IgD-negative memory B cell (primary cell): ENCODE data around the gene TSEN34. TPM values are rescaled to one million over a fixed set of nuclear protein-coding genes. Genes with fewer than 3 reads are reported as not detected.
A peak's percentile ranks its signal among the peaks of the same experiment; 100 is the strongest.

Experiments used
- H3K27ac Mint-ChIP-seq, 3 donors: one replicate each; pipeline ENCODE4 v1.8.0; 2020 to 2022; ENCODE audit warnings: mild to moderate bottlenecking in 3 of 3, mixed read lengths in 3 of 3, moderate library complexity in 1 of 3
- H3K27me3 Mint-ChIP-seq: one replicate; pipeline ENCODE4 v1.8.0; 2021; ENCODE audit warnings: mixed read lengths
- H3K36me3 Mint-ChIP-seq: one replicate; pipeline ENCODE4 v1.8.0; 2020; ENCODE audit warnings: mild to moderate bottlenecking, mixed read lengths
- H3K4me1 Mint-ChIP-seq, 3 donors: one replicate each; pipeline ENCODE4 v1.8.0; 2020 to 2022; ENCODE audit warnings: mixed read lengths in 3 of 3, mild to moderate bottlenecking in 1 of 3
- H3K4me3 Mint-ChIP-seq, 4 donors: one replicate each; pipeline ENCODE4 v1.8.0; 2020 to 2022; ENCODE audit warnings: mild to moderate bottlenecking in 4 of 4, mixed read lengths in 4 of 4, moderate library complexity in 3 of 4
- H3K9me3 Mint-ChIP-seq, 3 donors: one replicate each; pipeline ENCODE4 v1.8.0; 2020 to 2021; ENCODE audit warnings: mixed read lengths in 3 of 3, mild to moderate bottlenecking in 1 of 3
- polyA plus RNA-seq: library from polyadenylated mRNA; unstranded; fragments of 300-500 nt; fragmentation: Illumina TruSeq; gene quantifications from one replicate; pipeline ENCODE4 v1.2.3, GENCODE V29; 2021

The TSEN34 gene
- polyA plus RNA-seq, 1 donor from 2014 or later: 33.2 TPM

DNA sequence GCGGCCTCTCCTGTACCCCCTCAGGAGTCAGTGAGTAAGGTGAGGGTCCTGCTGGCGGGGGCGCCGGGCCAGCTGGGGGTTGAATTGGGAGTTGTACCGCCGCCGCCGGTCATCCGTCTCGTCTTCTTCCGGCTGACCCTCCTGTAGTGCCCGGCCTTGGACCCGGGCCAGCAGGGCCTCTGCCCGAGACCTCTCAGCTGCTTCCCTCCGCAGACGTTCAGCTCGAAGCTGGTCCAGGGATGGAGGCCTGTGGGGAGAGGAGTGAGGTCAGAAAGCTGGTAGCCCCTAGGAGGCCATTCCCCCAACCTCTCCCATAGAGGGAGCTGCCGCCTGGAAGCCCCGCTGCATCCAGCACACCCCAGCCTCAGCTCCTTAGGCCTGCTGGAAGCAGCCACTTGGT lies 35.4 kb upstream of the TSEN34 start:
- peaks cover 2% of the 10 kb centered on the region for H3K36me3 Mint-ChIP-seq
- no peaks in the 10 kb centered on the region for H3K27me3 Mint-ChIP-seq
- peaks cover 8 to 21% (median 21%) of the 10 kb centered on the region in 3 donors for H3K4me1 Mint-ChIP-seq
- peak overlapping the region in 1 of 4 donors; percentile 26 for H3K4me3 Mint-ChIP-seq
- no peaks in the 10 kb centered on the region for H3K9me3 Mint-ChIP-seq
- H3K27ac Mint-ChIP-seq: peak overlapping the region in 1 of 3 donors; percentile 93

GRCh38 chr19:54156490-54156889 lies 34.6 kb upstream of the TSEN34 start:
- peaks cover 8 to 25% (median 21%) of the 10 kb centered on the region in 3 donors for H3K4me1 Mint-ChIP-seq
- H3K36me3 Mint-ChIP-seq: peaks cover 2% of the 10 kb centered on the region
- no peaks in the 10 kb centered on the region for H3K9me3 Mint-ChIP-seq
- H3K27me3 Mint-ChIP-seq: no peaks in the 10 kb centered on the region
- H3K27ac Mint-ChIP-seq: peak overlapping the region in 1 of 3 donors; percentile 93
- H3K4me3 Mint-ChIP-seq: peak overlapping the region in 1 of 4 donors; percentile 76

GRCh38 chr19:54156953-54157352 lies 34.2 kb upstream of the TSEN34 start:
- Mint-ChIP-seq H3K9me3 (no peaks in the 10 kb centered on the region), H3K36me3 (peaks cover 2% of the 10 kb centered on the region), H3K27ac (peak overlapping the region in 2 of 3 donors; percentile 80 to 93), H3K27me3 (no peaks in the 10 kb centered on the region), H3K4me3 (peak overlapping the region in 1 of 4 donors; percentile 76), H3K4me1 (peaks cover 8 to 25% (median 21%) of the 10 kb centered on the region in 3 donors)

DNA sequence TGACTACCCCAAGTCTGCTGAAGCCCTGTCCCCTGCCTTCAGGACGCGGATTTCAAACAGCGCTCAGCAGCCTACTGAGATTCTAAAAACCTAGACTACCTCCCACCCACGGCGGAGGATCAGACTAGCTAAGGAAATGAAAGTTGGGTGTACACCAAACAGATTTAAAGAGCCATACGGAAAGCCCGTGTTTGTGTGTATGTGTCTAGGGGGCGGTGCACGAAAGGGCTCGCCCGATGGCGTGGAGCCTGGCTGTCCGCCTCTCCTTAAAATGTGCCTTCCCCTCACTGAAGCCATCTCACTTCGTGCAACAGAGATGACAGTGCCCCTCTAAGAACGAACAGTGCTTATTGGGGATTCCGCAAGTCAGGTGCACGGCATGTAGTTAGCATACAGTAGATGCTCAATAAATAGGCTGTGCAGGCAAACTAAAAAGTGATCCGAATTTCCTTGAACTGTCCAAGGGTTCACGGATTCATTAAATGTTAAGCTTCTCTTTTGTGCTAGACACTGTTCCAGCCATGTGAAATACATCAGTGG lies 32.2 kb upstream of the TSEN34 start:
- H3K36me3 Mint-ChIP-seq: peaks cover 2% of the 10 kb centered on the region
- no peaks in the 10 kb centered on the region for H3K27me3 Mint-ChIP-seq
- no peaks in the 10 kb centered on the region for H3K9me3 Mint-ChIP-seq
- H3K4me3 Mint-ChIP-seq: peak overlapping the region; percentile 96 to 100 (median 98)
- peak overlapping the region; percentile 93 to 99 (median 99) for H3K27ac Mint-ChIP-seq
- peaks cover 16 to 32% (median 24%) of the 10 kb centered on the region in 3 donors for H3K4me1 Mint-ChIP-seq

GRCh38 chr19:54159352-54160181 lies 31.5 kb upstream of the TSEN34 start, which contains the start of gene LENG1:
LENG1 (minus strand) TSS chr19:54159721; CDS start chr19:54159695, 26 bp downstream.
- peaks cover 16 to 32% (median 24%) of the 10 kb centered on the region in 3 donors for H3K4me1 Mint-ChIP-seq
- no peaks in the 10 kb centered on the region for H3K9me3 Mint-ChIP-seq
- H3K27ac Mint-ChIP-seq: peak within 1 kb of the TSS; percentile 93 to 99 (median 99)
- peaks cover 2% of the 10 kb centered on the region for H3K36me3 Mint-ChIP-seq
- H3K27me3 Mint-ChIP-seq: peaks cover 4% of the 10 kb centered on the region
- H3K4me3 Mint-ChIP-seq: peak within 1 kb of the TSS; percentile 96 to 100 (median 98)

DNA sequence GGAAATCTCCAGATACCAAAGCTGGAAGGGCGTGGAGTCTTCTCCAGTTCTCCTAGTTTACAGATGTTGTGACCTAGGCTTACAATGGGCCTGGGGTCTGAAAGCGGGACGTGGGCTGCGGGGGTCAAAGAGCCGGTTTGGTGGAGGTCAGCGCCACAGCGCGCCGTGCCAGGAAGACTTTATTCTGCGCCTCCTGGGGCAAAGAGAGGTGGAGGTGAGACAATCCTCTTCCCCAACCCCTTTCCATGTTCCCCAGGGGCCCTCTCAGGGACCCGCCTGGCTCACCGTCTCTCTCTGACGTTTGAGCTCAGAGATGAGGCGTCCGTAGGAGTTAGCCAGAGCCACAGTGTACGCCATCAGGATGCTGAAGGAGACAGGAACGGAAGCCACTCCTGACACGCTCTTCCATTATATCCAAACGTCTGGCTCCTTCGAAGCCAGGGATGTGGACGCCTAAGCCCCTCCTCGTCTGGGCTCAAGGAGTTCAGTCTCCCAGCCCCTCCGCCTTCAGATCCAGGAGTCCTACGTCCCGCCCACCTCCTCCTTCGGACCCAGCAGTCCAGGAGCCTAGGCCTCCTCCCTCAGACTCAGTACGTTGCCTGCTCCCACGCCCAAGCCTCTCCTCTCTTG lies 30.8 kb upstream of the TSEN34 start:
- Mint-ChIP-seq H3K36me3 (peaks cover 2% of the 10 kb centered on the region), H3K4me3 (peak overlapping the region; percentile 96 to 100 (median 98)), H3K9me3 (no peaks in the 10 kb centered on the region), H3K4me1 (peaks cover 16 to 29% (median 24%) of the 10 kb centered on the region in 3 donors), H3K27ac (peak overlapping the region; percentile 93 to 99 (median 99)), H3K27me3 (peaks cover 9% of the 10 kb centered on the region)

DNA sequence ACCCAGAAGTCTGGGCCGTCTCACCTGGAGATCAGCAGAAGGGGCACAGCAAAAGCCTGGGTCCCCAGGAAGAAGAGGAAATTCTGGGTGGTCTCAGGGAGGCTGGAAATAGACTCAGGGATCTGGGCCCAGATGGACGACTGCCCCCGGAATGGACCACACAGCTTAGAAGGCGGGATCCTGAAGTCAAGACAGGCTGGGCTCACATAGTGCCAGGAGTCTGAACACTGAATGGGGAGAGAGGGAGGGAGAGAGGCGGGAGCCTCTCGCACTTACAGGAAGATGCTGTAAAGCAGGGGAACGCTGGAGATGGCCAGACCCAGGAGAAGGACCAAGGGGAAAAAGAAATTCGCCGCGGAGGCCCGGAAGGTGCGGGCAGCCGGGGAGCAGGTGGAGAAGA lies 30.3 kb upstream of the TSEN34 start:
- Mint-ChIP-seq H3K4me1 (peaks cover 16 to 29% (median 24%) of the 10 kb centered on the region in 3 donors), H3K9me3 (no peaks in the 10 kb centered on the region), H3K27me3 (peaks cover 13% of the 10 kb centered on the region), H3K27ac (peak overlapping the region in 2 of 3 donors; percentile 93 to 99), H3K36me3 (peaks cover 2% of the 10 kb centered on the region), H3K4me3 (peak overlapping the region; percentile 9 to 100 (median 80))

GRCh38 chr19:54162241-54162805 lies 28.8 kb upstream of the TSEN34 start:
- no peaks in the 10 kb centered on the region for H3K9me3 Mint-ChIP-seq
- H3K36me3 Mint-ChIP-seq: no peaks in the 10 kb centered on the region
- peaks cover 14% of the 10 kb centered on the region for H3K27me3 Mint-ChIP-seq
- H3K4me1 Mint-ChIP-seq: peaks cover 16 to 26% (median 21%) of the 10 kb centered on the region in 3 donors
- peak overlapping the region; percentile 73 to 77 (median 74) for H3K27ac Mint-ChIP-seq
- peak overlapping the region; percentile 87 to 96 (median 92) for H3K4me3 Mint-ChIP-seq

DNA sequence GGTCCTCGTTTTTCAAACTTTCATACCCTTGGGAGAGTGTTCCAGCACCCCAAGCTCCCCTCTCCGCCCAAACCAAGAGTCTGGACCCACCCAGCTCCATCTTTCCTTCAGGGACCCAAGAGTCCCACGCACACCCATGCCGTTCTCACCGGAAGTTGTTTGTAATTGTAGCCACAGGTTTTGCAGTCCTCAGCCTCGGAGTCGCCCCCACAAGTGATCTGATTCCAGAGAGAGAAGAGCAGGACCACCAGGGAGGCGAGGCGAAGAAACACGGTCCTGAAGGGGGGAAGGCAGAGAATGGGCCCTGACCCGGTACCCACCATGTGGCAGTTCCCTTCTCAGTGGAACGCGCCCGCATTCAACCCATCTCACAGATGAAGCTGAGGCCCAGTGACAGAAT lies 28.2 kb upstream of the TSEN34 start:
- Mint-ChIP-seq H3K36me3 (no peaks in the 10 kb centered on the region), H3K27ac (peak overlapping the region in 1 of 3 donors; percentile 77), H3K4me1 (peaks cover 16 to 26% (median 21%) of the 10 kb centered on the region in 3 donors), H3K4me3 (peak overlapping the region in 3 of 4 donors; percentile 86 to 96 (median 93)), H3K27me3 (peaks cover 14% of the 10 kb centered on the region), H3K9me3 (no peaks in the 10 kb centered on the region)

- H3K9me3 Mint-ChIP-seq: no peaks in the 10 kb centered on the region
- H3K36me3 Mint-ChIP-seq: no peaks in the 10 kb centered on the region
- H3K27ac Mint-ChIP-seq: peak overlapping the region in 1 of 3 donors; percentile 90
- H3K4me3 Mint-ChIP-seq: peak overlapping the region in 1 of 4 donors; percentile 63
- H3K27me3 Mint-ChIP-seq: peaks cover 14% of the 10 kb centered on the region
- H3K4me1 Mint-ChIP-seq: peaks cover 15 to 19% (median 15%) of the 10 kb centered on the region in 3 donors
Measured at GRCh38 chr19:54164369-54165068, 26.6 kb upstream of the TSEN34 start.

DNA sequence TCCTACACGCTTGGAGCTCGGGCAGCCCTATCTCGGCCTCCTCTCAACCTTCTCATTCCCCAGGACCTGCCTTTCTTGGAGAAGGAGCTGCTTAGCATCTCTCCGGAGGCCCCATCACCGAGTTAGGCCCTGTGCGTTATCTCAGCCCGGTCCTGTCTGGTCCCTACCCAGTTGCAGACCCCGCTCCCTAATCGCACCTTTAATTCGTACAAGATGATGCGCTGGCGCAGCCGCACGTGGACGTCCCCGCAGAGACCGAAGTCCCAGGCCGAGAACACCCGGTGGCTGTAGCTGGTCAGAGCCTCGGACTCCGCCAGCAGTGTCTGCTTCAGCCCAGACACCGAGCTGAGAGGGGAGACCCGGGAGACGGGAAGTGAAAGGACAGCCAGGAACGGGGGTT lies 25.9 kb upstream of the TSEN34 start:
- Mint-ChIP-seq H3K36me3 (no peaks in the 10 kb centered on the region), H3K27me3 (peaks cover 14% of the 10 kb centered on the region), H3K9me3 (no peaks in the 10 kb centered on the region), H3K4me3 (peak overlapping the region in 2 of 4 donors; percentile 49 to 63), H3K4me1 (peaks cover 9 to 13% (median 10%) of the 10 kb centered on the region in 3 donors), H3K27ac (peak overlapping the region in 1 of 3 donors; percentile 90)

DNA sequence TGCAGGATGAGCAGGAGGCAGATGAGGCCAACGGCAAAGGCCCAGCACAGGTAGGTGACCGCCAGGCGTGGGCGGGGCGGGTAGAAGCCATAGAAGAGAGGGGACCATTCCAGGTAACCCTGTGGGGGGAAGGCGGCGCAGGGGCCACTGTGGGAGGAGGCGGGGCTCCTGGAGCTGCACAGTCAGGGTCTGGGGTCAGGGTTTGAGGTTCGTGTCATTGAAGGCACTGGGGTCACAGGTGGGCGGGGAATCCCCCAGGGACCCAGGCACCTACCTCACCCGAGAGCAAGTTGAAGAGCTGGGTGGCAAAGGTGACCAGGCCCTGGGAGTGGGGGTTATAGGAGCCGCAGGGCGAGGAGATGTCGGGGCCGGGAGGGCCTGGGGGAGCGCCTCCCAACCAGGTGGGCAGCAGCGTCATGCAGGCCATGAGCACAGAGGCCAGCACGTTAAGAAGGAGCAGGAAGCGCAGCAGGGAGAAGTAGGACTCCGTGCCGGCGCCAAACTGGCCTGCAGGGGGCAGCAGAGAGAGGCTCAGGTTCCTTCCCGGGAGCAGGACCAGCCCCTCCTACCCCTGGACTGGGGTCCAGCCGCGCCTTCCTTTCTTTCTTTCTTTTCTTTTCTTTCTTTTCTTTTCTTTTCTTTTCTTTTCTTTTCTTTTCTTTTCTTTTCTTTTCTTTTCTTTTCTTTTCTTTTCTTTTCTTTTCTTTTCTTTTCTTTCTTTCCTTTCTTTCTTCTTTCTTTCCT lies 22.8 kb upstream of the TSEN34 start:
- peaks cover 0 to 8% (median 2%) of the 10 kb centered on the region in 3 donors for H3K4me1 Mint-ChIP-seq
- H3K27ac Mint-ChIP-seq: no peak overlapping the region
- no peak overlapping the region for H3K4me3 Mint-ChIP-seq
- H3K27me3 Mint-ChIP-seq: peaks cover 14% of the 10 kb centered on the region
- no peaks in the 10 kb centered on the region for H3K9me3 Mint-ChIP-seq
- no peaks in the 10 kb centered on the region for H3K36me3 Mint-ChIP-seq

DNA sequence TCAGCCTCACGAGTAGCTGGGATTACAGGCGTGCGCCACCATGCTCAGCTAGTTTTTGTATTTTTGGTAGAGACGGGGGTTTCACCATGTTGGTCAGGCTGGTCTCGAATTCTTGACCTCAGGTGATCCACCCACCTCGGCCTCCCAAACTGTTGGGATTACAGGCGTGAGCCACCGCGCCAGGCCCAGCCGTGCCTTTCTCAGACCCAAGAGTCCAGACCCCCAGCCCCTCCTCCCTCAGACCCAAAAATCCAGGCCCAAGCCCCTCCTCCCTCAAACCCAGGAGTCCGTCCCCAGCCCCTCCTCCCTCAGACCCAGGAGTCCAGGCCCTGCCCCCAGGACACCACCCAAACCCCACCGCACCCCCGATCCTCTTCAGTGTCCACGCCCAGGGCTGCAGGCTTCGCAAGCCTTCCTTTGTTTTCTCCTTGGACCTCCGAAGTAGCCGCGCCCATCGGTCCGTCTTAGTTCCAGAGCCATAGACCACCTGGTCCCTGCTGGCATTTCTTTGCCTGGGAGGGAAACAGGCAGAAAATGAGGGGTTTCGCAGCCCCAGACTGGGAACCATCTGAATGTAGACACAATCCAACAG lies 21.9 kb upstream of the TSEN34 start:
- Mint-ChIP-seq H3K36me3 (no peaks in the 10 kb centered on the region), H3K4me3 (no peak overlapping the region), H3K9me3 (no peaks in the 10 kb centered on the region), H3K27me3 (peaks cover 13% of the 10 kb centered on the region), H3K27ac (no peak overlapping the region), H3K4me1 (peaks cover 0 to 8% (median 6%) of the 10 kb centered on the region in 3 donors)
